ENCODE measurements around the gene BCL2L13.
"Not testable (repeated sequence)": the region's sequence is repeated elsewhere in the genome, so short reads cannot be mapped to it uniquely, and the experiment has no call there.

BCL2L13 gene

GRCh38 chr22:17694752-17695151 lies 56.2 kb downstream of the BCL2L13 start:
- Histone ChIP-seq H3K27me3 (ENCODE audit: insufficient read depth, insufficient read length) (no peaks in the 10 kb centered on the region), H3K4me1 (ENCODE audit: insufficient read depth, insufficient read length) (no peaks in the 10 kb centered on the region), H3K9ac (ENCODE audit: insufficient read length, low read depth) (no peak overlapping the region), H3K36me3 (ENCODE audit: insufficient read depth, insufficient read length, low read length) (peaks cover 21% of the 10 kb centered on the region), H3K9me3 (ENCODE audit: insufficient read depth, low read length) (no peaks in the 10 kb centered on the region), H3K4me3 (ENCODE audit: insufficient read length, low read depth) (no peak overlapping the region)
- TF ChIP-seq YY1 (IDR thresholded peaks at IDR 0.05; ENCODE audit: insufficient read depth, insufficient read length) (no peak), SUZ12 (IDR thresholded peaks at IDR 0.05; ENCODE audit: extremely low read depth, insufficient read depth, insufficient read length) (no peak), ZNF274 (IDR thresholded peaks at IDR 0.05; ENCODE audit: low read depth, low read length) (no peak)
- no peak for DNase-seq (ENCODE audit: low read depth, low spot score)

DNA sequence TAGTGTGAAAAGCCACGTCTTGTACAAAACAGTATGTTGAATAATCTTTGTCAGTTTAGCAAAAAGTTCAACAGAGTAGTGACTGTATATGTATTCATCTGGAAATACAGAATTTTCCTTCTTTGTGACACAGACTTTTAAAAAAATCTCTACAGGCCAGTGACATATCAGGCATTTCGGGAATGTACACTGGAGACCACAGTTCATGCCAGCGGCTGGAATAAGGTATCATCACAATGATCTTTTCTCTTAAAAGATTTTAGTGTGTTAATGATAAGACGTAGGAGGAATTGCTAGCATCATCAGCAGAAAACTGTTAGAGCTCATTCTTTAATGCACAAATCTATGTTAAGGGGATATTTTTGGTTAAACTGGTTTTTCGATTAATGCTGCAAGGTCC lies 57.4 kb downstream of the BCL2L13 start:
- H3K9ac ChIP-seq (ENCODE audit: insufficient read length, low read depth) = no peak overlapping the region
- H3K4me1 ChIP-seq (ENCODE audit: insufficient read depth, insufficient read length) = no peaks in the 10 kb centered on the region
- no peaks in the 10 kb centered on the region for H3K27me3 ChIP-seq (ENCODE audit: insufficient read depth, insufficient read length)
- no peak overlapping the region for H3K4me3 ChIP-seq (ENCODE audit: insufficient read length, low read depth)
- H3K36me3 ChIP-seq (ENCODE audit: insufficient read depth, insufficient read length, low read length) = peaks cover 22% of the 10 kb centered on the region
- no peaks in the 10 kb centered on the region for H3K9me3 ChIP-seq (ENCODE audit: insufficient read depth, low read length)
- TF ChIP-seq ZNF274 (IDR thresholded peaks at IDR 0.05; ENCODE audit: low read depth, low read length) = no peak
- no peak for TF ChIP-seq YY1 (IDR thresholded peaks at IDR 0.05; ENCODE audit: insufficient read depth, insufficient read length)
- no peak for TF ChIP-seq SUZ12 (IDR thresholded peaks at IDR 0.05; ENCODE audit: extremely low read depth, insufficient read depth, insufficient read length)
- no peak for DNase-seq (ENCODE audit: low read depth, low spot score)

GRCh38 chr22:17697196-17697595 lies 58.6 kb downstream of the BCL2L13 start:
- peaks cover 20% of the 10 kb centered on the region for H3K36me3 ChIP-seq (ENCODE audit: insufficient read depth, insufficient read length, low read length)
- H3K4me1 ChIP-seq (ENCODE audit: insufficient read depth, insufficient read length); DNase-seq (ENCODE audit: low read depth, low spot score); H3K9me3 ChIP-seq (ENCODE audit: insufficient read depth, low read length); H3K4me3 ChIP-seq (ENCODE audit: insufficient read length, low read depth); H3K9ac ChIP-seq (ENCODE audit: insufficient read length, low read depth); H3K27me3 ChIP-seq (ENCODE audit: insufficient read depth, insufficient read length): not testable (repeated sequence)

DNA sequence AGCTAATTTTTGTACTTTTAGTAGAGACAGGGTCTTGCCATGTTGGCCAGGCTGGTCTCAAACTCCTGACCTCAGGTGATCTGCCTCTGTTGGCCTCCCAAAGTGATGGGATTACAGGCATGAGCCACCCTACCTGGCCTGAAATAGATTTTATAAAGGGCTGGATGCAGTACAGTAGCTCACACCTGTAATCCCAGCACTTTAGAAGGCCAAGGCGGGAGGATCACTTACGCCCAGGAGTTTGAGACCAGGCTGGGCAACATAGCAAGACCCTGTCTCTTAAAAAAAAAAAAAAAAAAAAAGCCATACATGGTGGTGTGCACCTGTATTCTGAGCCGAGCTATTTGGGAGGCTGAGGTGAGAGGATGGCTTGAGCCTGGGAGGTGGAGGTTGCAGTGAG lies 59.7 kb downstream of the BCL2L13 start:
- H3K9ac ChIP-seq (ENCODE audit: insufficient read length, low read depth); H3K4me3 ChIP-seq (ENCODE audit: insufficient read length, low read depth); DNase-seq (ENCODE audit: low read depth, low spot score); H3K4me1 ChIP-seq (ENCODE audit: insufficient read depth, insufficient read length); H3K9me3 ChIP-seq (ENCODE audit: insufficient read depth, low read length); H3K27me3 ChIP-seq (ENCODE audit: insufficient read depth, insufficient read length): not testable (repeated sequence)
- H3K36me3 ChIP-seq (ENCODE audit: insufficient read depth, insufficient read length, low read length) = peaks cover 17% of the 10 kb centered on the region

GRCh38 chr22:17698948-17699347 lies 60.4 kb downstream of the BCL2L13 start:
- DNase-seq (ENCODE audit: low read depth, low spot score) = no peak
- H3K4me1 ChIP-seq (ENCODE audit: insufficient read depth, insufficient read length) = no peaks in the 10 kb centered on the region
- H3K9ac ChIP-seq (ENCODE audit: insufficient read length, low read depth) = no peak overlapping the region
- peaks cover 24% of the 10 kb centered on the region for H3K36me3 ChIP-seq (ENCODE audit: insufficient read depth, insufficient read length, low read length)
- TF ChIP-seq YY1 (IDR thresholded peaks at IDR 0.05; ENCODE audit: insufficient read depth, insufficient read length) = no peak
- no peak for TF ChIP-seq ZNF274 (IDR thresholded peaks at IDR 0.05; ENCODE audit: low read depth, low read length)
- TF ChIP-seq SUZ12 (IDR thresholded peaks at IDR 0.05; ENCODE audit: extremely low read depth, insufficient read depth, insufficient read length) = no peak
- no peaks in the 10 kb centered on the region for H3K27me3 ChIP-seq (ENCODE audit: insufficient read depth, insufficient read length)
- no peak overlapping the region for H3K4me3 ChIP-seq (ENCODE audit: insufficient read length, low read depth)
- no peaks in the 10 kb centered on the region for H3K9me3 ChIP-seq (ENCODE audit: insufficient read depth, low read length)

- Histone ChIP-seq H3K4me3 (ENCODE audit: insufficient read length, low read depth) (no peak overlapping the region), H3K4me1 (ENCODE audit: insufficient read depth, insufficient read length) (no peaks in the 10 kb centered on the region), H3K9me3 (ENCODE audit: insufficient read depth, low read length) (no peaks in the 10 kb centered on the region), H3K27me3 (ENCODE audit: insufficient read depth, insufficient read length) (no peaks in the 10 kb centered on the region), H3K9ac (ENCODE audit: insufficient read length, low read depth) (no peak overlapping the region), H3K36me3 (ENCODE audit: insufficient read depth, insufficient read length, low read length) (peaks cover 21% of the 10 kb centered on the region)
- DNase-seq (ENCODE audit: low read depth, low spot score) = no peak
- no peak for TF ChIP-seq SUZ12 (IDR thresholded peaks at IDR 0.05; ENCODE audit: extremely low read depth, insufficient read depth, insufficient read length)
Observed at GRCh38 chr22:17699696-17700340, 61.3 kb downstream of the BCL2L13 start.

DNA sequence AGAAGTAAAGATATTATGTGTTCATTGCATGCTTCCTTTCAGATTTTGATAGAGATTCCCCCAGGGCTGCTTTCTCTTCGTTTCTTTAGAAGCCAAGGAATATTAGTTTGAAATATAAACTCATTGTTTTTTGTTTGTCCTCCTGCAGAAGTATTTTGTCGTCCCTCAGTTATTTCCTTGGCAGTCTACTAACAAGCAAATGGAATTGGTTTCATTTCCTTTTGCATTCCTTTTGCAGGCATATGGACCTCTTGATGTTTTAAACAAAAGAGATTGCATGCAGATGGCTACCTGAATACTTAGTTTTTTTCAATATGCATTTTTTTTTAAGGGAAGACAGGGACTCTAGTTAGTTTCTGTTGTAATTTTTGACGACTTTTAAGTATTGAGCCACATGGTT lies 62.2 kb downstream of the BCL2L13 start:
- no peaks in the 10 kb centered on the region for H3K4me1 ChIP-seq (ENCODE audit: insufficient read depth, insufficient read length)
- no peak for DNase-seq (ENCODE audit: low read depth, low spot score)

DNA sequence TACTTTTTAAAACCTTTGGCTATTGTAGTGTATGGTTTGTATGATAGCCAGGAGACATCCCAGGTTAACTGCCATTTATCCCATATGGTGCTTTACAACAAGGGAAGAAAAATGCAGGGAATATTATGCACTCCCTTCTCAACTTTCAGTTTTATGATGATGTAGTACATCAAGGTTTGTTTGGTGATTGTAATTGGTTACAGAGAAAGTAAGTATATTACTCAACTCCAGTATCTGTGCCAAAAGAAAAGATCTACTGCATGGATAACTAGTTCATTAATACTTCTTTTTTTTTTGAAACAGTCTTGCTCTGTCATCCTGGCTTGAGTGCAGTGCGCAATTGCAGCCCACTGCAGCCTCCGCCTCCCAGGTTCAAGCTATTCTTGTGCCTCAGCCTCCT lies 65.3 kb downstream of the BCL2L13 start:
- H3K9me3 ChIP-seq (ENCODE audit: insufficient read depth, low read length) = no peaks in the 10 kb centered on the region
- no peak for DNase-seq (ENCODE audit: low read depth, low spot score)
- peaks cover 20% of the 10 kb centered on the region for H3K36me3 ChIP-seq (ENCODE audit: insufficient read depth, insufficient read length, low read length)
- H3K9ac ChIP-seq (ENCODE audit: insufficient read length, low read depth) = no peak overlapping the region
- no peak for TF ChIP-seq YY1 (IDR thresholded peaks at IDR 0.05; ENCODE audit: insufficient read depth, insufficient read length)
- no peak overlapping the region for H3K4me3 ChIP-seq (ENCODE audit: insufficient read length, low read depth)
- H3K4me1 ChIP-seq (ENCODE audit: insufficient read depth, insufficient read length) = no peaks in the 10 kb centered on the region
- H3K27me3 ChIP-seq (ENCODE audit: insufficient read depth, insufficient read length) = no peaks in the 10 kb centered on the region

More for the DNA sequence above, 62.2 kb downstream of the BCL2L13 start:
- Histone ChIP-seq H3K27me3 (ENCODE audit: insufficient read depth, insufficient read length) (no peaks in the 10 kb centered on the region), H3K36me3 (ENCODE audit: insufficient read depth, insufficient read length, low read length) (peaks cover 17% of the 10 kb centered on the region), H3K9me3 (ENCODE audit: insufficient read depth, low read length) (no peaks in the 10 kb centered on the region), H3K4me3 (ENCODE audit: insufficient read length, low read depth) (no peak overlapping the region), H3K9ac (ENCODE audit: insufficient read length, low read depth) (no peak overlapping the region)
- TF ChIP-seq SUZ12 (IDR thresholded peaks at IDR 0.05; ENCODE audit: extremely low read depth, insufficient read depth, insufficient read length) (no peak), ZNF274 (IDR thresholded peaks at IDR 0.05; ENCODE audit: low read depth, low read length) (no peak), YY1 (IDR thresholded peaks at IDR 0.05; ENCODE audit: insufficient read depth, insufficient read length) (no peak)
